SK-N-SH (cell line): ENCODE measurements around the gene VAPB. TPM values are rescaled to one million over a fixed set of nuclear protein-coding genes. Genes with fewer than 3 reads are reported as not detected.

ENCODE experiments used
- CTCF ChIA-PET: fragments of 300-600, 350-600 bp; formaldehyde crosslinking; extraction: SDS; loops from one replicate; lab custom pipeline; 2021; lab: Yijun Ruan, JAX
- POLR2A ChIA-PET: fragments of 350-600 bp; sonication (Branson Sonifier 250); formaldehyde crosslinking; extraction: SDS; loops from one replicate; lab custom pipeline; 2020; ENCODE audit warnings: antibody characterized with exemption, inconsistent platforms; lab: Yijun Ruan, JAX
- DNase-seq: peaks from one replicate; pipeline ENCODE4 v3.0.0; 2012
- H2AFZ ChIP-seq: fragments of 200-600 bp; sonication (generic); 2 replicates; pipeline ENCODE4 v1.8.1; 2016; ENCODE audit warnings: antibody characterized with exemption, mild to moderate bottlenecking, low read depth
- H3F3A ChIP-seq: fragments of 200-600 bp; sonication (generic); replicated peaks from 2 replicates; pipeline ENCODE3; 2016; ENCODE audit warnings: antibody characterized with exemption, mild to moderate bottlenecking; ENCODE audit not compliant: insufficient read depth
- H3K27ac ChIP-seq, 2 experiments: fragments of 200-500 bp in 1 of 2; fragments of 200-600 bp in 1 of 2; sonication (Bioruptor generic) in 1 of 2; sonication (generic), shearing (Covaris generic) in 1 of 2; 2 replicates each; pipeline versions ENCODE4 v1.5.1 to v1.6.1; 2014 to 2016; ENCODE audit warnings: low read depth in 2 of 2, inconsistent platforms in 1 of 2, low read length in 1 of 2, mild to moderate bottlenecking in 1 of 2, mixed read lengths in 1 of 2
- H3K27me3 ChIP-seq: fragments of 200-600 bp; sonication (generic), shearing (Covaris generic); 2 replicates; pipeline ENCODE4 v1.6.1; 2016; ENCODE audit warnings: mixed run types; ENCODE audit not compliant: insufficient read depth
- H3K36me3 ChIP-seq, 2 experiments: fragments of 200-500 bp in 1 of 2; fragments of 200-600 bp in 1 of 2; sonication (Bioruptor generic) in 1 of 2; sonication (generic) in 1 of 2; replicated peaks in 1 of 2; 2 replicates each; pipeline versions ENCODE3 to v1.5.1; 2014 to 2016; ENCODE audit warnings: low read length in 1 of 2, mild to moderate bottlenecking in 1 of 2; ENCODE audit not compliant: insufficient read depth in 2 of 2, control insufficient read depth in 1 of 2
- H3K4me1 ChIP-seq, 2 experiments: fragments of 200-500 bp in 1 of 2; fragments of 200-600 bp in 1 of 2; sonication (Bioruptor generic) in 1 of 2; sonication (generic), shearing (Covaris generic) in 1 of 2; 2 replicates each; pipeline versions ENCODE4 v1.5.1 to v1.6.1; 2014 to 2016; ENCODE audit warnings: low read depth in 1 of 2, low read length in 1 of 2, mixed run types in 1 of 2; ENCODE audit not compliant: insufficient read depth in 2 of 2, control insufficient read depth in 1 of 2
- H3K4me2 ChIP-seq: fragments of 200-600 bp; sonication (generic), shearing (Covaris generic); 2 replicates; pipeline ENCODE4 v1.6.1; 2017; ENCODE audit warnings: mixed run types
- H3K4me3 ChIP-seq, 2 experiments: fragments of 200-500 bp in 1 of 2; fragments of 200-600 bp in 1 of 2; sonication (Bioruptor generic) in 1 of 2; sonication (generic), shearing (Covaris generic) in 1 of 2; 2 replicates each; pipeline versions ENCODE4 v1.5.1 to v1.8.1; 2014 to 2016; ENCODE audit warnings: low read depth in 2 of 2, inconsistent platforms in 1 of 2, low read length in 1 of 2, mild to moderate bottlenecking in 1 of 2, mixed read lengths in 1 of 2, moderate library complexity in 1 of 2
- H3K79me2 ChIP-seq: fragments of 200-600 bp; sonication (generic); 2 replicates; pipeline ENCODE4 v1.8.1; 2017; ENCODE audit warnings: mild to moderate bottlenecking; ENCODE audit not compliant: insufficient read depth
- H3K9ac ChIP-seq: fragments of 200-600 bp; sonication (generic); 2 replicates; pipeline ENCODE4 v1.6.1; 2017; ENCODE audit warnings: mixed run types
- H3K9me2 ChIP-seq: fragments of 200-600 bp; sonication (generic); 2 replicates; pipeline ENCODE4 v1.6.1; 2017; ENCODE audit warnings: mixed run types
- H3K9me3 ChIP-seq: fragments of 200-600 bp; sonication (generic); 2 replicates; pipeline ENCODE4 v1.6.1; 2017; ENCODE audit warnings: mixed run types, mild to moderate bottlenecking, moderate library complexity
- H4K20me1 ChIP-seq: fragments of 200-600 bp; sonication (generic); 2 replicates; pipeline ENCODE4 v1.6.1; 2017; ENCODE audit warnings: mild to moderate bottlenecking, mixed run types; ENCODE audit not compliant: insufficient read depth
- CHD2 ChIP-seq: fragments of 150-350 bp; IDR thresholded peaks from 2 replicates; pipeline ENCODE4 v1.6.1; 2018; ENCODE audit warnings: low read length; ENCODE audit not compliant: partially characterized antibody
- CTCF ChIP-seq: fragments of 200-600 bp; sonication (generic); IDR thresholded peaks from 2 replicates; pipeline ENCODE4 v1.6.1; 2017; ENCODE audit warnings: antibody characterized with exemption, mild to moderate bottlenecking, moderate library complexity
- GABPA ChIP-seq: IDR thresholded peaks from 2 replicates; pipeline ENCODE4 v1.4.0; 2012; ENCODE audit warnings: low read depth, mild to moderate bottlenecking
- IRF3 ChIP-seq: fragments of 150-350 bp; IDR thresholded peaks from 2 replicates; pipeline ENCODE4 v1.6.1; 2016; ENCODE audit warnings: mild to moderate bottlenecking, low read depth, low read length
- NRF1 ChIP-seq: IDR thresholded peaks from 2 replicates; pipeline ENCODE4 v1.6.1; 2012; ENCODE audit warnings: low read depth, mild to moderate bottlenecking, low read length
- POLR2AphosphoS5 ChIP-seq: IDR thresholded peaks from 2 replicates; pipeline ENCODE4 v1.6.1; 2012; ENCODE audit warnings: low read depth, low read length
- REST ChIP-seq: IDR thresholded peaks from 2 replicates; pipeline ENCODE4 v1.6.1; 2012; ENCODE audit warnings: mild to moderate bottlenecking, low read depth, low read length, moderate library complexity
- SMC3 ChIP-seq: IDR thresholded peaks from 2 replicates; pipeline ENCODE4 v1.6.1; 2012; ENCODE audit warnings: low read depth, low read length, improper control_type of control experiment
- TCF12 ChIP-seq: IDR thresholded peaks from 2 replicates; pipeline ENCODE4 v1.4.0; 2012
- TEAD4 ChIP-seq: IDR thresholded peaks from 2 replicates; pipeline ENCODE4 v1.4.0; 2012; ENCODE audit warnings: mild to moderate bottlenecking, borderline replicate concordance; ENCODE audit not compliant: insufficient read depth
- USF1 ChIP-seq: IDR thresholded peaks from 2 replicates; pipeline ENCODE4 v1.4.0; 2012; ENCODE audit warnings: low read depth, borderline replicate concordance
- USF2 ChIP-seq: fragments of 150-350 bp; IDR thresholded peaks from 2 replicates; pipeline ENCODE4 v1.6.1; 2017; ENCODE audit warnings: antibody characterized with exemption, low read length, low read depth, borderline replicate concordance
- YY1 ChIP-seq: IDR thresholded peaks from 2 replicates; pipeline ENCODE4 v1.4.0; 2012; ENCODE audit warnings: low read depth, mild to moderate bottlenecking
- ZBTB33 ChIP-seq: IDR thresholded peaks from 2 replicates; pipeline ENCODE4 v1.4.0; 2012; ENCODE audit warnings: low read depth, borderline replicate concordance
- WGBS: methylation state at CpG from one replicate; pipeline ENCODE4 v1.1.6; 2017; ENCODE audit warnings: low lambda C conversion rate; 5-methylcytosine and 5-hydroxymethylcytosine counted together
- polyA plus RNA-seq, 3 experiments: library from polyadenylated mRNA; depleted of rRNA; stranded (reverse); fragments of >200 nt; gene quantifications; 2 replicates each; pipeline ENCODE4 v1.2.3, GENCODE V29; 2012

VAPB gene
- polyA plus RNA-seq, 1 of the 3 experiments (the other 2 are of a cell fraction), result 16.9 TPM

GRCh38 chr20:58483051-58483450 lies 94.0 kb downstream of the VAPB start (continued):
- no peak for TF ChIP-seq TCF12
- TF ChIP-seq YY1, result no peak
- TF ChIP-seq SMC3, result no peak
- TF ChIP-seq GABPA, result no peak

- Histone ChIP-seq H3K9ac (no peak overlapping the region), H2AFZ (no peak overlapping the region), H3K27ac (no peak overlapping the region), H3K9me2 (no peaks in the 10 kb centered on the region), H3K4me1 (no peaks in the 10 kb centered on the region), H3K4me2 (no peak overlapping the region), H3K9me3 (peaks cover 32% of the 10 kb centered on the region), H3K36me3 (peaks cover 0 to 2% of the 10 kb centered on the region in 2 experiments), H3K4me3 (no peak overlapping the region), H3K79me2 (no peaks in the 10 kb centered on the region), H4K20me1 (no peaks in the 10 kb centered on the region), H3K27me3 (no peaks in the 10 kb centered on the region), H3F3A (no peaks in the 10 kb centered on the region)
- TF ChIP-seq NRF1 (no peak), USF1 (no peak), CTCF (no peak), REST (no peak), ZBTB33 (no peak), USF2 (no peak), CHD2 (no peak), TEAD4 (no peak), POLR2AphosphoS5 (no peak), IRF3 (no peak)
- CTCF ChIA-PET, result no interaction called here
- POLR2A ChIA-PET, result no interaction called here
- DNase-seq, result no peak
- 80% methylated on average over 6 of the region's 6 CpGs for WGBS
Measured at GRCh38 chr20:58483470-58483869, 94.4 kb downstream of the VAPB start.
